AG09309 (cell line): ENCODE results near the gene SF3B2.

Source experiments
- DNase-seq: peaks from one replicate; pipeline ENCODE4 v3.0.0-alpha.2; 2010; ENCODE audit warnings: low read depth
- H3K4me3 ChIP-seq: 2 replicates; pipeline ENCODE4 v1.5.1; 2011; ENCODE audit warnings: mild to moderate bottlenecking, low read depth, low read length, moderate library complexity; ENCODE audit not compliant: control insufficient read depth
- CTCF ChIP-seq: IDR thresholded peaks from 2 replicates; pipeline ENCODE4 v1.5.1; 2011; ENCODE audit warnings: mild to moderate bottlenecking, low read depth, low read length, inconsistent platforms; ENCODE audit not compliant: insufficient read depth, control insufficient read depth; ENCODE audit errors: missing control alignments

SF3B2 gene

GRCh38 chr11:66100272-66101065, 48.3 kb downstream of the SF3B2 start:
- H3K4me3 ChIP-seq, result no peak overlapping the region
- TF ChIP-seq CTCF, result no peak
- no peak for DNase-seq

GRCh38 chr11:66101066-66101464, 48.9 kb downstream of the SF3B2 start:
- TF ChIP-seq CTCF, result no peak
- H3K4me3 ChIP-seq, result no peak overlapping the region
- DNase-seq, result no peak

GRCh38 chr11:66104057-66104638, 52.0 kb downstream of the SF3B2 start:
- no peak for DNase-seq
- TF ChIP-seq CTCF, result no peak
- H3K4me3 ChIP-seq, result no peak overlapping the region

GRCh38 chr11:66106786-66107599, 54.8 kb downstream of the SF3B2 start:
- TF ChIP-seq CTCF, result no peak
- no peak overlapping the region for H3K4me3 ChIP-seq
- no peak for DNase-seq

GRCh38 chr11:66107600-66108510, 55.7 kb downstream of the SF3B2 start:
- DNase-seq, result no peak
- H3K4me3 ChIP-seq, result no peak overlapping the region
- TF ChIP-seq CTCF, result no peak

- no peak overlapping the region for H3K4me3 ChIP-seq
- TF ChIP-seq CTCF, result no peak
- no peak for DNase-seq
Observed at GRCh38 chr11:66109294-66109693, 57.1 kb downstream of the SF3B2 start.
